Osteocyte (in vitro differentiated cells): ENCODE data around the gene RHOXF2. TPM values are rescaled to one million over a fixed set of nuclear protein-coding genes. Genes with fewer than 3 reads are reported as not detected.

ENCODE experiments used
- DNase-seq: peaks from one replicate; pipeline ENCODE4 v3.0.0; 2021; ENCODE audit warnings: mixed read lengths; ENCODE audit not compliant: unreplicated experiment; ENCODE audit errors: extremely low spot score
- H3K27ac Mint-ChIP-seq: one replicate; pipeline ENCODE4 v1.8.0; 2021; ENCODE audit warnings: mild to moderate bottlenecking, mixed read lengths; ENCODE audit not compliant: unreplicated experiment
- H3K27me3 Mint-ChIP-seq: one replicate; pipeline ENCODE4 v1.8.0; 2021; ENCODE audit warnings: mixed read lengths; ENCODE audit not compliant: unreplicated experiment
- H3K36me3 Mint-ChIP-seq: one replicate; pipeline ENCODE4 v1.8.0; 2021; ENCODE audit warnings: mixed read lengths; ENCODE audit not compliant: unreplicated experiment
- H3K4me1 Mint-ChIP-seq: one replicate; pipeline ENCODE4 v1.8.0; 2021; ENCODE audit warnings: mixed read lengths; ENCODE audit not compliant: unreplicated experiment
- H3K4me3 Mint-ChIP-seq: one replicate; pipeline ENCODE4 v1.8.0; 2021; ENCODE audit warnings: mild to moderate bottlenecking, moderate library complexity, mixed read lengths; ENCODE audit not compliant: unreplicated experiment
- H3K9me3 Mint-ChIP-seq: one replicate; pipeline ENCODE4 v1.8.0; 2021; ENCODE audit warnings: mixed read lengths; ENCODE audit not compliant: unreplicated experiment
- total RNA-seq: library from RNA; stranded (reverse); gene quantifications from 2 replicates; pipeline ENCODE4 v1.2.1, GENCODE V29; 2021
- TF ChIP-seq, protein P1 (sequence below): fragments of 200-600 bp; sonication (generic); IDR thresholded peaks from 2 replicates; pipeline ENCODE4 v1.5.0; 2021; ENCODE audit warnings: antibody characterized with exemption, mild to moderate bottlenecking, moderate library complexity

The RHOXF2 gene
- total RNA-seq, 1 donor from 2014 or later = not detected

DNA sequence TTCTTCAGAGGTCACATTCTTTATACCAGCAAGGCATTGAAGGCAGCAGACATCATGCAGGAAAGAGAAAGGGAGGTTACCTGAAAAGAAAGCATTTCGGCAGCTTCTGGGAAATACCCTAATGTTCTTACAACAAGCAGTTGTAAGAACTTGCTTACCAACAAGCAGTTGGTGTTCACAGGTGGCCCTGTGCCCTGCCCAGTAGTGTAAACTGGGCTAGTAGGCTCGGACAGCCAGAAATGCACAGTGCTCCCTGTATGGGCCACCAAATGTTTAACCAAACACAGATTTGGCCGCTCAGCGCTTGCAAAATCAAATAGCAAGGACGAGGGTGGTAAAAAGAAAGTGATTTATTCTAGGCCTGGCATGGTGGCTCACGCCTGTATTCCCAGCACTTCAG, 22.3 kb upstream of the RHOXF2 start:
- no peak for DNase-seq
- no peak overlapping the region for H3K27ac Mint-ChIP-seq
- H3K27me3 Mint-ChIP-seq = peaks cover 4% of the 10 kb centered on the region
- H3K9me3 Mint-ChIP-seq = no peaks in the 10 kb centered on the region
- no peaks in the 10 kb centered on the region for H3K36me3 Mint-ChIP-seq
- no peak overlapping the region for H3K4me3 Mint-ChIP-seq
- no peaks in the 10 kb centered on the region for H3K4me1 Mint-ChIP-seq
- TF ChIP-seq, protein P1, sequence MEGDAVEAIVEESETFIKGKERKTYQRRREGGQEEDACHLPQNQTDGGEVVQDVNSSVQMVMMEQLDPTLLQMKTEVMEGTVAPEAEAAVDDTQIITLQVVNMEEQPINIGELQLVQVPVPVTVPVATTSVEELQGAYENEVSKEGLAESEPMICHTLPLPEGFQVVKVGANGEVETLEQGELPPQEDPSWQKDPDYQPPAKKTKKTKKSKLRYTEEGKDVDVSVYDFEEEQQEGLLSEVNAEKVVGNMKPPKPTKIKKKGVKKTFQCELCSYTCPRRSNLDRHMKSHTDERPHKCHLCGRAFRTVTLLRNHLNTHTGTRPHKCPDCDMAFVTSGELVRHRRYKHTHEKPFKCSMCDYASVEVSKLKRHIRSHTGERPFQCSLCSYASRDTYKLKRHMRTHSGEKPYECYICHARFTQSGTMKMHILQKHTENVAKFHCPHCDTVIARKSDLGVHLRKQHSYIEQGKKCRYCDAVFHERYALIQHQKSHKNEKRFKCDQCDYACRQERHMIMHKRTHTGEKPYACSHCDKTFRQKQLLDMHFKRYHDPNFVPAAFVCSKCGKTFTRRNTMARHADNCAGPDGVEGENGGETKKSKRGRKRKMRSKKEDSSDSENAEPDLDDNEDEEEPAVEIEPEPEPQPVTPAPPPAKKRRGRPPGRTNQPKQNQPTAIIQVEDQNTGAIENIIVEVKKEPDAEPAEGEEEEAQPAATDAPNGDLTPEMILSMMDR = no peak

DNA sequence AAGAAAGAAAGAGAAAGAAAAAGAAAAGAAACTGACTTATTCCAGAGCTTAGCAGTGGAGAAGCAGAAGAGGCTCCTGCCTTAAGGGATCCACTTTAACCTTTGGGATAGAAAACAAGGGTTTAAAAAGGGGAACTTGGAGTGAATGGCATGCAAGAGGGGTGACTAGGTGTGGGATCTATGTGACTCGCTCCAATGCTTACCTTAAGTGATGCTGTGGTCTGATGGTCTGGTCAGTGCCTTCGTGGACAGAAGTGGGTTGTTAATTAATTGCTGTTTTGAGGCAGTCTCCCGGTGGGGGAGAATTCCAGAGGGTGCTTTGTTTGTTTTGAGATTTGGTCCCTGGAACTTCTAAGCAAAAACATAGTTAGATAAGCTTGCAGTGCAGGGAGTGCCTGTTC, 21.6 kb upstream of the RHOXF2 start:
- Mint-ChIP-seq H3K27me3 (peaks cover 4% of the 10 kb centered on the region), H3K9me3 (no peaks in the 10 kb centered on the region), H3K4me1 (no peaks in the 10 kb centered on the region), H3K4me3 (no peak overlapping the region), H3K27ac (no peak overlapping the region), H3K36me3 (no peaks in the 10 kb centered on the region)
- TF ChIP-seq, protein P1 = no peak
- DNase-seq = no peak

DNA sequence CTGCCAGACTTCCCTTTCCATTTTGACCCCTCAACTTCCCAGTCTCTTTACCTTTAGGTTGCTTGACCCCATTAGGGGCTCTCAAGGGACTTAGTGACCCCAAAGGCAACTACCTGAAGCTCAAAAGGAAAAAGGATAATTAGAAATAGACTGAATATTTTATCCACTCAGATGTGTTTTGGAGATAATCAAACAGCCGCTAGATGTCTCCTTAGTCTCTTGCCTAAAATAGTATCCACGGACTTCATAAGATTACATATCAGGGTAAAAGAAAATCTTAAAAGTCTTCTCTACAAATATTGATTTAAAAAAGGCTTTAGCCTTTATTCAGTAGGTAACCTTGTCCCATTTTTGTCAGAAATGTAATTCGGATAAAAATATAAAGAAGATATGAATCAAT, 21.0 kb upstream of the RHOXF2 start:
- Mint-ChIP-seq H3K36me3 (no peaks in the 10 kb centered on the region), H3K9me3 (no peaks in the 10 kb centered on the region), H3K27me3 (peaks cover 4% of the 10 kb centered on the region), H3K4me1 (no peaks in the 10 kb centered on the region), H3K4me3 (no peak overlapping the region), H3K27ac (no peak overlapping the region)
- TF ChIP-seq, protein P1 = no peak
- DNase-seq = no peak

DNA sequence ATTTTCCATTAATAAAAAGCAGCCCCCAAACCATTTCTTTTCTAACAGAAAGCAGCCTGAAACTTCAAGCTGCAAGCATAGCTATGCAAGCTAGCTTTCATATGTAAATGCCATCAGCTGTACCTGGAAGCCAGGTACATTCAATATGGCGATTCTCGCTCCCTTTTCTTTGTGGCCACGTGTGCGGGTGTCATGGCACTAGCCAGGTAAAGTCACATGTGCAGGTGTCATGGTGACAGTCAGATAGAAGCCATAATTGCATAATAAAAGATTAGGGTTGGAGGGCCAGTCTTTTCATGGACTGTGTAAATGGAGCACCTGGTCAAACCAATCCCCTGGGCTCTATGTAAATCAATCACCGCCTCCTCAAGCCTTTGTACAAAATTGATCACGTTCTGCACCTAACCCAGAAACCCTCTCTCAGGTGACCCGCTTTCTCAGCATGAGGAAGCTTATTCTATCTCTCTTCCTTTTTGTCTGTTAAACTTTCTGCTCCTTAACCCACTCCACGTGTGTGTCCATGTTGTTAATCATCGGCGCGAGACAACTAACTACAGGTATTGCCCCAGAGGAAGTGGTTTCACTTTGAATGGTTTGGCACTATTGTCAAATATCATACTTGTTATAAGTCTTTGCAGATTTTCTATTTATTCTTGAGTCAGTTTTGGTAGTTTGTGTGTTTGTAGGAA, 18.0 kb upstream of the RHOXF2 start:
- Mint-ChIP-seq H3K4me3 (no peak overlapping the region), H3K36me3 (no peaks in the 10 kb centered on the region), H3K9me3 (no peaks in the 10 kb centered on the region), H3K27me3 (peaks cover 11% of the 10 kb centered on the region), H3K27ac (no peak overlapping the region), H3K4me1 (peaks cover 3% of the 10 kb centered on the region)
- TF ChIP-seq, protein P1 = no peak
- DNase-seq = no peak

DNA sequence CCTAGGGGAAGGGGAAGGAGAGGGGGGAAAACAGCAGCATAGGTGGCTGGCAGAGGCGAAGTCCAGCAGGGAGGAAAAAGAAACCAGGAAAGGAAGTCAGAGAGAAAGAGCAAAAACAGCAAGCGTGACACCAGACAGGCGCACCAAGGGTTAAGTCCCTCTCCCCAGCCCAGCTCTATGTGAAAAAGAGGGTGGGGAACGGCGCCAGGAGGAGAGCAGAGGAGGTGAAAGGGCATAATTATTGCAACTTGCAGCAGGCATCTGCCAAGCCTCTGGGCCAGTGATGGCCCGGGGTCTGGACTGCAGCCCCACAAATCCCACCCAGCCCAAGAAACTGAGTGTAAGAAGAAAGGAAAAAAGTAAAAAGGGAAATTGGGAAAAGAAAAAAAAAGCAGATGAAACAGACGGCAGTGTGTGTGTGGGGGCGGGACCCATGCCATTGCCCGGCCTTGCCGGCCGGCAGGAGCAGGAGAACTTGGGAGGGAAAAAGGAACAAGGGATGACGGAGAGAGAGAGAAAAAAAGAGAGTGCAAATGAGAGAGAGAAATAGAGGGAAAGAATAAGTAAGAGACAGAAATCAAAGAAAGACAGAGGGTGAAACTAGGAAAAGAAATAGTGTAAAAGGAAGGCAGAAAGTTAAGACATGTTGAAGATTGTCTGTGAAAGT, 14.1 kb upstream of the RHOXF2 start:
- TF ChIP-seq, protein P1 = no peak
- peaks cover 15% of the 10 kb centered on the region for H3K9me3 Mint-ChIP-seq
- no peak for DNase-seq
- H3K36me3 Mint-ChIP-seq = no peaks in the 10 kb centered on the region
- H3K27me3 Mint-ChIP-seq = peaks cover 13% of the 10 kb centered on the region
- peaks cover 3% of the 10 kb centered on the region for H3K4me1 Mint-ChIP-seq
- H3K27ac Mint-ChIP-seq = no peak overlapping the region
- H3K4me3 Mint-ChIP-seq = no peak overlapping the region
